MM.1S (cell line): ENCODE results near the gene PTPRN2.

Experiments
- EZH2 ChIP-seq: fragments of 300-600 bp; sonication (generic); optimal IDR thresholded peaks from 2 replicates; pipeline ENCODE3; 2017; ENCODE audit warnings: low read depth, mild to moderate bottlenecking, antibody characterized with exemption, low read length, mixed read lengths
- EZH2phosphoT487 ChIP-seq: fragments of 300-600 bp; sonication (generic); IDR thresholded peaks from 2 replicates; pipeline ENCODE4 v1.6.1; 2018; ENCODE audit warnings: antibody characterized with exemption, low read length
- TF ChIP-seq, protein P1 (sequence below): fragments of 300-600 bp; sonication (generic); IDR thresholded peaks from 2 replicates; pipeline ENCODE4 v1.5.1; 2016; ENCODE audit warnings: antibody characterized with exemption, low read length, mixed read lengths

- TF ChIP-seq, protein P1, sequence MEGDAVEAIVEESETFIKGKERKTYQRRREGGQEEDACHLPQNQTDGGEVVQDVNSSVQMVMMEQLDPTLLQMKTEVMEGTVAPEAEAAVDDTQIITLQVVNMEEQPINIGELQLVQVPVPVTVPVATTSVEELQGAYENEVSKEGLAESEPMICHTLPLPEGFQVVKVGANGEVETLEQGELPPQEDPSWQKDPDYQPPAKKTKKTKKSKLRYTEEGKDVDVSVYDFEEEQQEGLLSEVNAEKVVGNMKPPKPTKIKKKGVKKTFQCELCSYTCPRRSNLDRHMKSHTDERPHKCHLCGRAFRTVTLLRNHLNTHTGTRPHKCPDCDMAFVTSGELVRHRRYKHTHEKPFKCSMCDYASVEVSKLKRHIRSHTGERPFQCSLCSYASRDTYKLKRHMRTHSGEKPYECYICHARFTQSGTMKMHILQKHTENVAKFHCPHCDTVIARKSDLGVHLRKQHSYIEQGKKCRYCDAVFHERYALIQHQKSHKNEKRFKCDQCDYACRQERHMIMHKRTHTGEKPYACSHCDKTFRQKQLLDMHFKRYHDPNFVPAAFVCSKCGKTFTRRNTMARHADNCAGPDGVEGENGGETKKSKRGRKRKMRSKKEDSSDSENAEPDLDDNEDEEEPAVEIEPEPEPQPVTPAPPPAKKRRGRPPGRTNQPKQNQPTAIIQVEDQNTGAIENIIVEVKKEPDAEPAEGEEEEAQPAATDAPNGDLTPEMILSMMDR, result no peak
- TF ChIP-seq EZH2 (no peak), EZH2phosphoT487 (no peak)
These were observed 523.6 kb downstream of the PTPRN2 start for GRCh38 chr7:158063850-158064610.
